ENCODE data around the gene MAD1L1. TPM values are rescaled to one million over a fixed set of nuclear protein-coding genes. Genes with fewer than 3 reads are reported as not detected.

The MAD1L1 gene
- total RNA-seq, 1 experiment from 2014 or later, result 38.5 TPM

DNA sequence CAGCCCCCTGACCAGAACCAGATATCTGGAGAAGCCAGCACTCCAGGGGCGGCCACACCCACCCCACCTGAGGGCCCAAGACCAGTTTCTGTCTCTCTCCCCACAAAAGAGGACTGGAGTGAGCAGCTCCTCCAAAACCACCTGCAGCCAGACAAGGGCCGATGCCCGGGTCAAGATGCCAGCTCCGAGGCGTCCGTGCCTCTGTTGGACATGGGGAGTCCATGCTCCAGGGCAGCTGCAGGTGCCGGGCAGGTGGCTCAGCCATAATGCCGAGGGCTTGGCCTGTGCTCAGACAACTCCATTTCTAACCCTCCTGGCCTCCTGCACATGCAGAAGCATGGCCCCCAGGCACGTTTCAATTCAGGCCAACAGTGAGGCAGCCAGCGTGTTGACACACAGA lies 234.6 kb downstream of the MAD1L1 start:
- POLR2A ChIA-PET, result no interaction called here
- no peak for TF ChIP-seq POLR2A (IDR thresholded peaks at IDR 0.05; ENCODE audit: borderline replicate concordance, extremely low read depth, insufficient read depth, insufficient read length)
- no peak for TF ChIP-seq SP1 (IDR thresholded peaks at IDR 0.05; ENCODE audit: low read depth)
- TF ChIP-seq, protein P1, sequence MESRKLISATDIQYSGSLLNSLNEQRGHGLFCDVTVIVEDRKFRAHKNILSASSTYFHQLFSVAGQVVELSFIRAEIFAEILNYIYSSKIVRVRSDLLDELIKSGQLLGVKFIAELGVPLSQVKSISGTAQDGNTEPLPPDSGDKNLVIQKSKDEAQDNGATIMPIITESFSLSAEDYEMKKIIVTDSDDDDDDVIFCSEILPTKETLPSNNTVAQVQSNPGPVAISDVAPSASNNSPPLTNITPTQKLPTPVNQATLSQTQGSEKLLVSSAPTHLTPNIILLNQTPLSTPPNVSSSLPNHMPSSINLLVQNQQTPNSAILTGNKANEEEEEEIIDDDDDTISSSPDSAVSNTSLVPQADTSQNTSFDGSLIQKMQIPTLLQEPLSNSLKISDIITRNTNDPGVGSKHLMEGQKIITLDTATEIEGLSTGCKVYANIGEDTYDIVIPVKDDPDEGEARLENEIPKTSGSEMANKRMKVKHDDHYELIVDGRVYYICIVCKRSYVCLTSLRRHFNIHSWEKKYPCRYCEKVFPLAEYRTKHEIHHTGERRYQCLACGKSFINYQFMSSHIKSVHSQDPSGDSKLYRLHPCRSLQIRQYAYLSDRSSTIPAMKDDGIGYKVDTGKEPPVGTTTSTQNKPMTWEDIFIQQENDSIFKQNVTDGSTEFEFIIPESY (IDR thresholded peaks at IDR 0.05; ENCODE audit: extremely low read depth, insufficient replicate concordance, low read length), result no peak
- TF ChIP-seq RAD21 (IDR thresholded peaks at IDR 0.05; ENCODE audit: low read depth), result no peak
- no peak for TF ChIP-seq ZFX (IDR thresholded peaks at IDR 0.05)
- no peak for TF ChIP-seq SRF (IDR thresholded peaks at IDR 0.05; ENCODE audit: low read depth)
- TF ChIP-seq FOSL1 (IDR thresholded peaks at IDR 0.05; ENCODE audit: low read depth), result no peak
- no peak for TF ChIP-seq EGR1 (IDR thresholded peaks at IDR 0.05; ENCODE audit: low read depth)
- TF ChIP-seq, protein P2, sequence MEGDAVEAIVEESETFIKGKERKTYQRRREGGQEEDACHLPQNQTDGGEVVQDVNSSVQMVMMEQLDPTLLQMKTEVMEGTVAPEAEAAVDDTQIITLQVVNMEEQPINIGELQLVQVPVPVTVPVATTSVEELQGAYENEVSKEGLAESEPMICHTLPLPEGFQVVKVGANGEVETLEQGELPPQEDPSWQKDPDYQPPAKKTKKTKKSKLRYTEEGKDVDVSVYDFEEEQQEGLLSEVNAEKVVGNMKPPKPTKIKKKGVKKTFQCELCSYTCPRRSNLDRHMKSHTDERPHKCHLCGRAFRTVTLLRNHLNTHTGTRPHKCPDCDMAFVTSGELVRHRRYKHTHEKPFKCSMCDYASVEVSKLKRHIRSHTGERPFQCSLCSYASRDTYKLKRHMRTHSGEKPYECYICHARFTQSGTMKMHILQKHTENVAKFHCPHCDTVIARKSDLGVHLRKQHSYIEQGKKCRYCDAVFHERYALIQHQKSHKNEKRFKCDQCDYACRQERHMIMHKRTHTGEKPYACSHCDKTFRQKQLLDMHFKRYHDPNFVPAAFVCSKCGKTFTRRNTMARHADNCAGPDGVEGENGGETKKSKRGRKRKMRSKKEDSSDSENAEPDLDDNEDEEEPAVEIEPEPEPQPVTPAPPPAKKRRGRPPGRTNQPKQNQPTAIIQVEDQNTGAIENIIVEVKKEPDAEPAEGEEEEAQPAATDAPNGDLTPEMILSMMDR (IDR thresholded peaks at IDR 0.05 in 2 of 3, conservative IDR thresholded peaks at IDR 0.05 in 1 of 3; ENCODE audit: borderline replicate concordance in 1 of 3, insufficient read depth in 1 of 3, low read depth in 2 of 3, low read length in 2 of 3), result no peak
- TF ChIP-seq, protein P3, sequence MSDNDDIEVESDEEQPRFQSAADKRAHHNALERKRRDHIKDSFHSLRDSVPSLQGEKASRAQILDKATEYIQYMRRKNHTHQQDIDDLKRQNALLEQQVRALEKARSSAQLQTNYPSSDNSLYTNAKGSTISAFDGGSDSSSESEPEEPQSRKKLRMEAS (IDR thresholded peaks at IDR 0.05), result no peak
- TF ChIP-seq, protein P4, sequence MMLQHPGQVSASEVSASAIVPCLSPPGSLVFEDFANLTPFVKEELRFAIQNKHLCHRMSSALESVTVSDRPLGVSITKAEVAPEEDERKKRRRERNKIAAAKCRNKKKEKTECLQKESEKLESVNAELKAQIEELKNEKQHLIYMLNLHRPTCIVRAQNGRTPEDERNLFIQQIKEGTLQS (IDR thresholded peaks at IDR 0.05), result no peak
- TF ChIP-seq TCF7L2 (IDR thresholded peaks at IDR 0.05; ENCODE audit: borderline replicate concordance, extremely low read depth, insufficient read depth, insufficient read length), result no peak
- no peak for TF ChIP-seq CEBPB (IDR thresholded peaks at IDR 0.05; ENCODE audit: low read depth)
- TF ChIP-seq POLR2AphosphoS5 (IDR thresholded peaks at IDR 0.05; ENCODE audit: low read depth, low read length), result no peak

More for the DNA sequence above, 234.6 kb downstream of the MAD1L1 start:
- Histone ChIP-seq H3K4me3 (replicated peaks in 1 of 2; ENCODE audit: low read depth in 1 of 2, low read length in 2 of 2) (no peak overlapping the region), H3K9me3 (ENCODE audit: control insufficient read depth in 1 of 2, insufficient read depth in 1 of 2, low read depth in 1 of 2, low read length in 2 of 2) (no peaks in the 10 kb centered on the region), H3K4me2 (ENCODE audit: low read length) (no peak overlapping the region), H3K27ac (ENCODE audit: low read depth, low read length) (no peak overlapping the region), H3K36me3 (ENCODE audit: control insufficient read depth in 1 of 2, insufficient read depth in 2 of 2, low read length in 2 of 2) (no peaks in the 10 kb centered on the region), H3K27me3 (ENCODE audit: insufficient read depth, low read length) (no peaks in the 10 kb centered on the region), H4K20me1 (ENCODE audit: insufficient read depth) (no peaks in the 10 kb centered on the region), H3K9ac (ENCODE audit: low read length) (no peak overlapping the region), H3K9me2 (ENCODE audit: insufficient read depth) (no peaks in the 10 kb centered on the region), H3K79me2 (ENCODE audit: insufficient read depth, low read length) (no peaks in the 10 kb centered on the region), H2AFZ (ENCODE audit: low read depth, low read length, poor library complexity, severe bottlenecking) (no peak overlapping the region), H3K4me1 (ENCODE audit: control insufficient read depth in 1 of 2, insufficient read depth in 2 of 2, low read length in 2 of 2) (no peaks in the 10 kb centered on the region)
- intact Hi-C loops (cut with micrococcal nuclease), result no loop called here
- no TSS peak for BruUV-seq (replicated peaks)
- no peak for ATAC-seq
- no peak for DNase-seq (ENCODE audit: low read depth, low spot score)
- CTCF ChIA-PET, result no interaction called here
- RAD21 ChIA-PET (ENCODE audit: low non-redundant PET in 1 of 2, low total read pairs in 2 of 2, uncharacterized antibody in 2 of 2, unreplicated experiment in 2 of 2), result no interaction called here
